ENCODE measurements around the gene PUSL1. TPM values are rescaled to one million over a fixed set of nuclear protein-coding genes. Genes with fewer than 3 reads are reported as not detected.

PUSL1 gene
- total and polyA plus RNA-seq, 2 of the 4 experiments (the other 2 are of a cell fraction) = 10.9 to 33.0 TPM

GRCh38 chr1:1354271-1355247, 46.2 kb downstream of the PUSL1 start:
- Histone ChIP-seq H3K4ac (ENCODE audit: low read depth, low read length) (no peak overlapping the region), H2AK5ac (ENCODE audit: low read depth, low read length) (no peak overlapping the region), H3K4me1 (ENCODE audit: control insufficient read depth, insufficient read depth, low read length) (peaks cover 30% of the 10 kb centered on the region), H2BK15ac (ENCODE audit: low read depth, low read length) (no peak overlapping the region), H3K18ac (ENCODE audit: low read depth, low read length) (no peak overlapping the region), H3K14ac (replicated peaks; ENCODE audit: low read depth, low read length) (no peak overlapping the region; the same call in 1 of the 2 replicates), H2AK9ac (replicated peaks; ENCODE audit: low read depth, low read length, poor library complexity) (peak overlapping the region; percentile 61), H2BK20ac (ENCODE audit: low read depth, low read length) (no peak overlapping the region), H3K9me1 (ENCODE audit: insufficient read depth, low read length) (no peaks in the 10 kb centered on the region), H4K8ac (ENCODE audit: low read depth in 2 of 2, low read length in 2 of 2) (no peak overlapping the region), H2BK120ac (ENCODE audit: low read depth, low read length) (no peak overlapping the region), H4K91ac (ENCODE audit: insufficient read depth, low read depth, low read length) (no peak overlapping the region), H3K9me3 (ENCODE audit: control insufficient read depth, insufficient read depth, low read length) (no peaks in the 10 kb centered on the region), H3K4me3 (ENCODE audit: insufficient read depth, low read depth, low read length) (no peak overlapping the region; the same call in 1 of the 2 replicates), H3K27ac (ENCODE audit: insufficient read depth, low read length) (no peak overlapping the region), H3K4me2 (ENCODE audit: low read depth, low read length) (no peak overlapping the region; the same call in 1 of the 2 replicates), H3K56ac (ENCODE audit: extremely low read depth, insufficient read depth, low read length) (no peak overlapping the region), H3K23ac (ENCODE audit: low read depth, low read length) (no peak overlapping the region), H3K79me1 (ENCODE audit: low read depth in 1 of 2, low read length in 2 of 2) (peaks cover 8 to 24% of the 10 kb centered on the region in 2 experiments; a peak in 3 of 4 replicates), H4K20me1 (ENCODE audit: insufficient read depth, low read length) (peaks cover 55% of the 10 kb centered on the region), H4K5ac (ENCODE audit: low read depth, low read length) (no peak overlapping the region), H3K9ac (ENCODE audit: low read depth, low read length) (no peak overlapping the region), H2BK5ac (ENCODE audit: low read depth, low read length, poor library complexity, severe bottlenecking) (no peak overlapping the region), H3K27me3 (ENCODE audit: control insufficient read depth, insufficient read depth, low read length) (no peaks in the 10 kb centered on the region), H2AFZ (replicated peaks; ENCODE audit: low read length, poor library complexity) (peak overlapping the region; percentile 58), H3K36me3 (ENCODE audit: control insufficient read depth, insufficient read depth, low read length) (peaks cover 39% of the 10 kb centered on the region)
- BruUV-seq (replicated peaks) = no TSS peak
- ChIA-PET CTCF (no interaction called here), POLR2A (ENCODE audit: unreplicated experiment) (no interaction called here)
- no peak for DNase-seq
- intact Hi-C loops (cut with micrococcal nuclease) = loop anchor here (5.0 kb wide), 1 partner anchor 47 kb away; the partner anchor contains the start of genes ACAP3 and PUSL1
- no peak for ATAC-seq (ENCODE audit: low read depth)
- dilution Hi-C loops (cut with HindIII; ENCODE audit: low sequenced_read_pairs, unreplicated experiment) = no loop called here
- 79% methylated on average over 31 of the region's 116 CpGs; no CpG with 5 or more reads in 1 of the 2 experiments for WGBS, 2 experiments (ENCODE audit: extremely low coverage in 2 of 2, insufficient read length in 1 of 2)
- in situ Hi-C loops (cut with MboI; ENCODE audit: low sequenced_read_pairs) = no loop called here
- no peak for TF ChIP-seq MAZ (IDR thresholded peaks at IDR 0.05; ENCODE audit: borderline replicate concordance, low read depth, low read length)
- no peak for TF ChIP-seq FOS (IDR thresholded peaks at IDR 0.05; ENCODE audit: low read depth, low read length)
- no peak for TF ChIP-seq CHD1 (IDR thresholded peaks at IDR 0.05; ENCODE audit: low read depth, low read length)
- no peak for TF ChIP-seq SMC3 (IDR thresholded peaks at IDR 0.05; ENCODE audit: low read depth, low read length)
- TF ChIP-seq NFE2L2 (IDR thresholded peaks at IDR 0.05; ENCODE audit: low read depth, low read length) = no peak
- TF ChIP-seq POLR2A (IDR thresholded peaks at IDR 0.05; ENCODE audit: low read depth, low read length) = no peak
- no peak for TF ChIP-seq RCOR1 (IDR thresholded peaks at IDR 0.05; ENCODE audit: insufficient replicate concordance, low read length)
- TF ChIP-seq RFX5 (IDR thresholded peaks at IDR 0.05; ENCODE audit: low read depth, low read length) = no peak
- TF ChIP-seq, protein P1, sequence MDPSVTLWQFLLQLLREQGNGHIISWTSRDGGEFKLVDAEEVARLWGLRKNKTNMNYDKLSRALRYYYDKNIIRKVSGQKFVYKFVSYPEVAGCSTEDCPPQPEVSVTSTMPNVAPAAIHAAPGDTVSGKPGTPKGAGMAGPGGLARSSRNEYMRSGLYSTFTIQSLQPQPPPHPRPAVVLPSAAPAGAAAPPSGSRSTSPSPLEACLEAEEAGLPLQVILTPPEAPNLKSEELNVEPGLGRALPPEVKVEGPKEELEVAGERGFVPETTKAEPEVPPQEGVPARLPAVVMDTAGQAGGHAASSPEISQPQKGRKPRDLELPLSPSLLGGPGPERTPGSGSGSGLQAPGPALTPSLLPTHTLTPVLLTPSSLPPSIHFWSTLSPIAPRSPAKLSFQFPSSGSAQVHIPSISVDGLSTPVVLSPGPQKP (IDR thresholded peaks at IDR 0.05; ENCODE audit: borderline replicate concordance, low read depth, low read length) = no peak
- no peak for TF ChIP-seq RAD21 (IDR thresholded peaks at IDR 0.05; ENCODE audit: low read length)
- no peak for TF ChIP-seq MXI1 (IDR thresholded peaks at IDR 0.05; ENCODE audit: borderline replicate concordance, low read depth, low read length)
- TF ChIP-seq CEBPB (IDR thresholded peaks at IDR 0.05; ENCODE audit: low read depth, low read length) = no peak
- TF ChIP-seq, protein P2, sequence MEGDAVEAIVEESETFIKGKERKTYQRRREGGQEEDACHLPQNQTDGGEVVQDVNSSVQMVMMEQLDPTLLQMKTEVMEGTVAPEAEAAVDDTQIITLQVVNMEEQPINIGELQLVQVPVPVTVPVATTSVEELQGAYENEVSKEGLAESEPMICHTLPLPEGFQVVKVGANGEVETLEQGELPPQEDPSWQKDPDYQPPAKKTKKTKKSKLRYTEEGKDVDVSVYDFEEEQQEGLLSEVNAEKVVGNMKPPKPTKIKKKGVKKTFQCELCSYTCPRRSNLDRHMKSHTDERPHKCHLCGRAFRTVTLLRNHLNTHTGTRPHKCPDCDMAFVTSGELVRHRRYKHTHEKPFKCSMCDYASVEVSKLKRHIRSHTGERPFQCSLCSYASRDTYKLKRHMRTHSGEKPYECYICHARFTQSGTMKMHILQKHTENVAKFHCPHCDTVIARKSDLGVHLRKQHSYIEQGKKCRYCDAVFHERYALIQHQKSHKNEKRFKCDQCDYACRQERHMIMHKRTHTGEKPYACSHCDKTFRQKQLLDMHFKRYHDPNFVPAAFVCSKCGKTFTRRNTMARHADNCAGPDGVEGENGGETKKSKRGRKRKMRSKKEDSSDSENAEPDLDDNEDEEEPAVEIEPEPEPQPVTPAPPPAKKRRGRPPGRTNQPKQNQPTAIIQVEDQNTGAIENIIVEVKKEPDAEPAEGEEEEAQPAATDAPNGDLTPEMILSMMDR (conservative IDR thresholded peaks at IDR 0.05; ENCODE audit: low read depth, low read length) = no peak
- no peak for TF ChIP-seq BHLHE40 (IDR thresholded peaks at IDR 0.05; ENCODE audit: low read depth, low read length)
